Measurements from ENCODE around the gene BCAT1.

The BCAT1 gene

GRCh38 chr12:24764712-24765111, 184.2 kb downstream of the BCAT1 start:
- H2AFZ ChIP-seq (ENCODE audit: low read depth, low read length): no peak overlapping the region
- peaks cover 9% of the 10 kb centered on the region for H3K4me1 ChIP-seq (ENCODE audit: insufficient read depth, low read length)
- H3K36me3 ChIP-seq (ENCODE audit: insufficient read depth, low read length): no peaks in the 10 kb centered on the region
- no peaks in the 10 kb centered on the region for H3K27me3 ChIP-seq (ENCODE audit: insufficient read depth, low read length)
- H3K9me3 ChIP-seq (ENCODE audit: low read length): peaks cover 1% of the 10 kb centered on the region
- no peak overlapping the region for H3K4me3 ChIP-seq (ENCODE audit: low read length)

DNA sequence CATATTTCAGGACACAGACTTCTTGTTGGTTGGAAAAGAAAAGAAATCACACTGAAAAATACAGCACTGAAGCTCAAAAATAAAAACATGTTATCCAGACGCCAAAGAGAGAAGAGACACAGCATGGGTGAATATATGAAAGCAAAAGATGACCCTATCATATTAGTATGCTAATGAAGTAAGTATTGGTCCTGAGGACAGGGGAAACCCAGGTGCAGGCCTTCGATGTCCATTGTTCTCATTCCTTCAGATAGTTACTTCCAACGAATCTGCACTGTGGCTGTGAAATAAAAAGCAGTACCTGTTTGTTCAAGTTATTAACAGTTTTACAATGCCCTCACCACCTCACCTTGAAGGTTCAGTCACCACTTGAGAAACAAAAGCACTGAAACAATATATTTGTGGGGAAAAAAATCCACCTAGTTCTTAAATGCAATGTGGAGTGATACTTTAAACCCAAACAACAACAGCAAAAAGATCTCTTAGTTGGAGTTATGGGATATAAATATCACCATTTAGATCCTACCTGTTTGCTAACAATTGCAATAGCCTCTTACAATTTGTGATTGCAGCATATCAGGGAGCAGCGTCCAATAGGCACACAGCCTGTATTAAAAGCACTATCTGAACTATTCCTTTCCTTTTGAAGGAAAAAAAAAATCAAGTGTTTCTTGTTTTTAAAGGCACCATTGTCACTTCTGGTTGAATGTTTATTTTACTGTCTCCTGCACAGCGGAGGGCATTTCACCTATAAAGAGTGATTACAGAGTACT, 188.1 kb downstream of the BCAT1 start:
- Histone ChIP-seq H2AFZ (ENCODE audit: low read depth, low read length) (no peak overlapping the region), H3K27me3 (ENCODE audit: insufficient read depth, low read length) (no peaks in the 10 kb centered on the region), H3K36me3 (ENCODE audit: insufficient read depth, low read length) (no peaks in the 10 kb centered on the region), H3K9me3 (ENCODE audit: low read length) (no peaks in the 10 kb centered on the region), H3K4me1 (ENCODE audit: insufficient read depth, low read length) (peaks cover 12% of the 10 kb centered on the region), H3K4me3 (ENCODE audit: low read length) (no peak overlapping the region)

DNA sequence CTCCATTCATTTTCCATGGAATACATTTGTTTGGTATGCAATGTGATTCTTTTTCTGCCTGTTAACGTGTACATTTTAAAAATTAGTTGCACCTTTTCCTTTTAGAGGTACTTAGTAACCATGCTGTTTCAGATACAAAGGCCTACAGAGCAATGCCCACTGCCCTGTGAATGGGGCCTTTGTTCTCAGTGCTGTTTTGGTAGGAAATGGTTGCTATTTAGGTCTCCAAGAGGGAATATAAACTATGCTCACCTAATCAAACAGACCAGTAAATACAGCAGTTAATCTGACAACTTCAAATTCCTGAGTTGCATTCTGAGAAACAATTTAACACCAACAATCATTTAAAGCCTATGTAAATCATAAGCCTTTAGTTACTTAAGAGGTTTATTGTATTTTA, 188.7 kb downstream of the BCAT1 start:
- Histone ChIP-seq H3K9me3 (ENCODE audit: low read length) (no peaks in the 10 kb centered on the region), H3K27me3 (ENCODE audit: insufficient read depth, low read length) (no peaks in the 10 kb centered on the region), H2AFZ (ENCODE audit: low read depth, low read length) (no peak overlapping the region), H3K4me3 (ENCODE audit: low read length) (no peak overlapping the region), H3K36me3 (ENCODE audit: insufficient read depth, low read length) (no peaks in the 10 kb centered on the region), H3K4me1 (ENCODE audit: insufficient read depth, low read length) (peaks cover 12% of the 10 kb centered on the region)
